Neural crest cell (in vitro differentiated cells): ENCODE data around the gene NTM. TPM values are rescaled to one million over a fixed set of nuclear protein-coding genes. Genes with fewer than 3 reads are reported as not detected.

Experiments used
- DNase-seq: peaks from one replicate; pipeline ENCODE4 v3.0.0; 2021; ENCODE audit warnings: low read depth, mixed read lengths, low spot score
- H3K27ac Mint-ChIP-seq: one replicate; pipeline ENCODE4 v1.8.0; 2021; ENCODE audit warnings: mild to moderate bottlenecking, mixed read lengths; ENCODE audit not compliant: unreplicated experiment
- H3K27me3 Mint-ChIP-seq: 2 replicates; pipeline ENCODE4 v1.8.0; 2021; ENCODE audit warnings: low read depth, mild to moderate bottlenecking, mixed read lengths
- H3K36me3 Mint-ChIP-seq: 2 replicates; pipeline ENCODE4 v1.8.0; 2021; ENCODE audit warnings: low read depth, mild to moderate bottlenecking, mixed read lengths
- H3K4me1 Mint-ChIP-seq: 2 replicates; pipeline ENCODE4 v1.8.0; 2021; ENCODE audit warnings: mixed read lengths
- H3K4me3 Mint-ChIP-seq: one replicate; pipeline ENCODE4 v1.8.0; 2021; ENCODE audit warnings: mild to moderate bottlenecking, mixed read lengths
- H3K9me3 Mint-ChIP-seq: 2 replicates; pipeline ENCODE4 v1.8.0; 2021; ENCODE audit warnings: mixed read lengths
- CTCF ChIP-seq: fragments of 200-600 bp; sonication (generic); conservative IDR thresholded peaks from 2 replicates; pipeline ENCODE4 v1.5.0; 2021; ENCODE audit warnings: antibody characterized with exemption, mild to moderate bottlenecking
- total RNA-seq: library from RNA; stranded (reverse); gene quantifications from 2 replicates; pipeline ENCODE4 v1.2.1, GENCODE V29; 2021

Gene NTM
- total RNA-seq, 1 donor from 2014 or later = 11.3 TPM

GRCh38 chr11:131612533-131612932, 242.1 kb downstream of the NTM start:
- no peaks in the 10 kb centered on the region for H3K9me3 Mint-ChIP-seq
- DNase-seq = no peak
- no peak overlapping the region for H3K27ac Mint-ChIP-seq
- H3K4me3 Mint-ChIP-seq = no peak overlapping the region
- H3K4me1 Mint-ChIP-seq = peaks cover 37% of the 10 kb centered on the region
- H3K36me3 Mint-ChIP-seq = no peaks in the 10 kb centered on the region
- TF ChIP-seq CTCF = no peak
- peaks cover 13% of the 10 kb centered on the region for H3K27me3 Mint-ChIP-seq

GRCh38 chr11:131614631-131615030, 244.2 kb downstream of the NTM start:
- TF ChIP-seq CTCF = no peak
- Mint-ChIP-seq H3K4me3 (no peak overlapping the region), H3K27me3 (peaks cover 13% of the 10 kb centered on the region), H3K4me1 (peaks cover 30% of the 10 kb centered on the region), H3K9me3 (no peaks in the 10 kb centered on the region), H3K27ac (peak overlapping the region; percentile 14), H3K36me3 (no peaks in the 10 kb centered on the region)
- no peak for DNase-seq

GRCh38 chr11:131615611-131616010, 245.2 kb downstream of the NTM start:
- DNase-seq = no peak
- Mint-ChIP-seq H3K27me3 (peaks cover 11% of the 10 kb centered on the region), H3K27ac (no peak overlapping the region), H3K36me3 (no peaks in the 10 kb centered on the region), H3K9me3 (no peaks in the 10 kb centered on the region), H3K4me3 (no peak overlapping the region), H3K4me1 (peaks cover 27% of the 10 kb centered on the region)
- no peak for TF ChIP-seq CTCF

- H3K36me3 Mint-ChIP-seq = no peaks in the 10 kb centered on the region
- H3K27me3 Mint-ChIP-seq = peaks cover 2% of the 10 kb centered on the region
- no peak for DNase-seq
- peaks cover 17% of the 10 kb centered on the region for H3K4me1 Mint-ChIP-seq
- no peak for TF ChIP-seq CTCF
- H3K9me3 Mint-ChIP-seq = no peaks in the 10 kb centered on the region
- no peak overlapping the region for H3K27ac Mint-ChIP-seq
- no peak overlapping the region for H3K4me3 Mint-ChIP-seq
Measured at GRCh38 chr11:131616481-131617140, 246.2 kb downstream of the NTM start.

- Mint-ChIP-seq H3K36me3 (no peaks in the 10 kb centered on the region), H3K4me1 (peaks cover 17% of the 10 kb centered on the region), H3K9me3 (no peaks in the 10 kb centered on the region), H3K4me3 (no peak overlapping the region), H3K27ac (no peak overlapping the region), H3K27me3 (peaks cover 2% of the 10 kb centered on the region)
- DNase-seq = no peak
- no peak for TF ChIP-seq CTCF
Measured at GRCh38 chr11:131618201-131618600, 247.8 kb downstream of the NTM start.
